Fibroblast of gingiva (primary cell): ENCODE measurements around the gene COX6A2.

ENCODE experiments used
- DNase-seq: peaks from one replicate; pipeline ENCODE4 v3.0.0-alpha.2; 2011; ENCODE audit warnings: low read depth

Gene COX6A2

DNA sequence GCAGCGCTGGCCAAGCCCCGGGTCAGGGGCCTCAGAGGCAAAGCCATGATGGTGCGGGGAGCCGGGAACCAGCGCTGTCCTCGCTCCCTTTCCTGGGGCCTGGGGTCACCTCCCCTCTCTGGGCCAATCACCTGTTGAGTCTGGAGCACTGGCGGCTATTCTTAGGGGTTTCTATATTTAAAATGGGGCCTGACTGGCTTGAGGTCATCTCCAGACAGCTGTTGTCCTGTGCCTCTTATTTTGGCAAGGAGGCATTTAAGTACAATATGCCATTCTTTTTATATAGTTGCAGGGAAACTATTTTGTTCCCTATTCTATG, at the start of gene COX6A2:
Gene COX6A2, minus strand, starts transcription at position 82 of the 319 bp plus-strand sequence. Its CDS starts 35 bp downstream, at position 47.
- no peak for DNase-seq

DNA sequence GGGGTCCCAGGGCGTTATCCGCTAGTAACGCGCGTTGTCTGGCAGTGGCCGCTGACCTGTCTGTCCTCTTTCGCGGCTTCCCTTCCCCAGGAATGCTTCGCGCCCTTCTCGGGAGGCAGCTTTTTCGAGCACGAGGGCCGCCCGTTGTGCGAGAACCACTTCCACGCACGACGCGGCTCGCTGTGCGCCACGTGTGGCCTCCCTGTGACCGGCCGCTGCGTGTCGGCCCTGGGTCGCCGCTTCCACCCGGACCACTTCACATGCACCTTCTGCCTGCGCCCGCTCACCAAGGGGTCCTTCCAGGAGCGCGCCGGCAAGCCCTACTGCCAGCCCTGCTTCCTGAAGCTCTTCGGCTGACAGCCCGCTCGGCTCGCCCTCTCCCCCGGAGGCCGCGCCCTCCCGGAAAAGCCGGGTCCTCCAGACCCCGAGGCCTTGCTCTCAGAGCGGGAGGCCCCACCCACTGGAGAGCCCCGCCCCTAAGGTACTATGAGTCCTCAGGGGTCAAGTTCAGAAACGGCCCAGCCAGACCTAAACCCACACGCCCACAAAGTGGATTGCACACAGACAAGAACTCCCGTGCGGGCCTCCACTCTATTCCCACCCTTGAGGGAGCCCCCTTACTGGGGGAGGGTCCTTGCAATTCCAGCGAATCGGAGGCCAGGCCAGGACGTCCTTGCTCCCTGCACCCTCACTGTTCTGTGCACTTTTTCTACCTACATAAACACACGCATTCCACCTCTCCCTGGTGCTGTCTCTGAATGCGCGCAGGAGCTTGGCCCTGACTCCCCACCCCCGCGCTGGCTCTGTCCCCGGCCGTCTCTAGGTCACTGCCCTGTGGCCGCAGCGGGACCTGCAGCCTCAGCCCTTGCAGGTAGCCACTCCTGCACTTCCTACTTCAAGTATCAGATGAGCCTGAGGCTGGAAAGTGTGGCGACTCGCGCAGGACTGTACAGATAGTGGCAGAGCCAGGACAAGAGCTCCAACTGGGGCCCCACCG, 49.4 kb upstream of the COX6A2 start:
- no peak for DNase-seq

DNA sequence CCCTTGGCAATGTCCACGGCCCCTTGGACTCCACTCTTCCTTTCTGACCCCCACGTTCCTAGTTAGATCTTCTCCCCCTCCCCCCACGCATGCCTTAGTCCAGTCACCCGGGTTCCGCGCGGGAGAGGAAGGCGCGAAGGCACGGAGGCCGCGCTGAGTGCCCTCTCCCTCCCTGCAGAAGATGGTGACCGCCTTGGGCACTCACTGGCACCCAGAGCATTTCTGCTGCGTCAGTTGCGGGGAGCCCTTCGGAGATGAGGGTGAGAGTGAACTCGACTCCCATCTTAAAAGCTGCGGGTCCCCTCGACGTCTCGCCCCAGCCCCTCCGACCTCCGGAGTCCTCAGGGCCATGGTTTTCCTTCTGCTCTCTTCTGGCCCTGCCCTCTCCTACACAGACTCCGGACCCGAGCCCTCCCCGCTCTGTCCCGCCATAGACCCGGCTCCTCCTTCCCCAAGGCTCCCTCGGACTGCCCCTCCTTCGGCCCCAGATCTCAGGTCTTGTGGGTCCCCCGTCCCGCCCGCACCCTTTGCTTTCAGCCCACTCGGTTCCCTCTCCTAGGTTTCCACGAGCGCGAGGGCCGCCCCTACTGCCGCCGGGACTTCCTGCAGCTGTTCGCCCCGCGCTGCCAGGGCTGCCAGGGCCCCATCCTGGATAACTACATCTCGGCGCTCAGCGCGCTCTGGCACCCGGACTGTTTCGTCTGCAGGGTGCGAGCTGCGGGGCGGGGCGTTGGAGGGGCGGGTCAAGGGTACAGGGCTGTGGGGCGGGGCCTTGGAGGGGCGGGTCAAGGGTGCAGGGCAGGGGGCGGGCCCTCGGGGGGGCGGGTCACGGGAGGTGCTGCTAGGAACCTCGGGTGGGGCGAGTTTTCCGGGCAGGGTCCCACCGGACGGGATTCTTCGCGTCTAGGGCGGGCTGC, 48.4 kb upstream of the COX6A2 start:
- DNase-seq = no peak

DNA sequence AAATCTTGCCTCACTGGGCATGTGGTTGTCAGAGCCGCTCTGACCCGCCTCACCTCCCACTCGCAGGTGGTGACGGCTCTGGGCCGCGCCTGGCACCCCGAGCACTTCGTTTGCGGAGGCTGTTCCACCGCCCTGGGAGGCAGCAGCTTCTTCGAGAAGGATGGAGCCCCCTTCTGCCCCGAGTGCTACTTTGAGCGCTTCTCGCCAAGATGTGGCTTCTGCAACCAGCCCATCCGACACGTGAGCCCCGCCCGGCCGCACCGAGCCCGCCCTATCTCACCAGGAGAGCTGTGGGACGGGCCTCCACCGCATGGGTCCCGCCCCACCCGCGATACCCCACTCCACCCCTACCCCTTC, 47.8 kb upstream of the COX6A2 start:
- no peak for DNase-seq

DNA sequence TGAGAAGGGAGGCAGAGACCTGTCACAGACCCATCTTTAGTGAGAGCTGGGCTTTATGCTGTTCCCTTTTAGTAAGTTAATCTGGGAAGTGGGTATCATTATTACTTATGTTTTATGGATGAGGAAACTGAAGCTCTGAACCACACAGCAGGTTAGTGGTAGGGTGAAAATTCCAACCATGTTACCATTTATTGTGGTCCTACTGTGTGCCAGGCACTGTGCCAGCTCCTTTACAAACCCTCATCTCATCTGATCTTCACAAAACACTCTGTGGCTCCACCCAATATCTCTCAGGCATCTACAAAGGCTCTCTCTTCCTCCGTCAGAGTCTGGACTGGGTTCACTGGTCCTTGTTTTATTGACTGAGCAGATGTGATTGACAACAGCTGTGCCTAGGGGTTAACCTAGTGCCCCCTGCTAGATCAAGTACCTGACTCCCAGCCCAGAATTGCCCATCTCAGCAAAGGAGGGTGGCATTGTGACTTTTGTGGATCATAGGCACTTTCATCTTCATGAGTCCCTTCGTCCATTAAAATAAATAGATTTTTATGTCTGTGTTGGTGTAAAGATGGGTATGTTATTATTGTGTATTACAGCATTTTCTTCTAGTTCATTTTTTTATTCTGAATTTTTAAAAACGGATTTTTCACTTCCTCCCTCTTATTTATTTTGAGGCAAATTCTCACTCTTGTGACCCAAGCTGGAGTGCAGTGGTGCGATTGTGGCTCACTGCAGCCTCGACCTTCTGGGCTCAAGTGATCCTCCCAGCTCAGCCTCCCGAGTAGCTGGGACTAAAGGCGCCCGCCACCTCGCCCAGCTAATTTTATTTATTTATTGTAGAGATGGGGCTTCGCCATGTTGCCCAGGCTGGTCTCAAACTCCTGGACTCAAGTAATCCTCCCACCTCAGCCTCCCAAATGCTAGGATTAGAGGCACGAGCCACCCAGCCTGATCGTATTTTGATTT, 46.9 kb upstream of the COX6A2 start:
- DNase-seq = no peak

DNA sequence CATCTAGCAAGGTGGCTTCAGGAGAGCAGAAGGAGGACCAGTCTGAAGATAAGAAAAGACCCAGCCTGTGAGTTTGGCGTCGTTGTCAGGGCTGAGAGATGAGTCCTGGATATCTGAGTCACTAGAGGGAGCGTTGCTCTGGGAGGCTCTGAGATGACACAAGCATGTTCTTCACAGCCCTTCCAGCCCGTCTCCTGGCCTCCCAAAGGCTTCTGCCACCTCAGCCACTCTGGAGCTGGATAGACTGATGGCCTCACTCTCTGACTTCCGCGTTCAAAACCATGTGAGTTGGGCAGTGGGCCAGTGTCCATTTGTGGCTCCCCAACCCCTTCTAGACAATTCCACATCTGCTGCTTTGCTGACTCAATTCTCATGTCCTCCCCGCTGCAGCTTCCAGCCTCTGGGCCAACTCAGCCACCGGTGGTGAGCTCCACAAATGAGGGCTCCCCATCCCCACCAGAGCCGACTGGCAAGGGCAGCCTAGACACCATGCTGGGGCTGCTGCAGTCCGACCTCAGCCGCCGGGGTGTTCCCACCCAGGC, 46.1 kb upstream of the COX6A2 start:
- peak; percentile 53 for DNase-seq

DNA sequence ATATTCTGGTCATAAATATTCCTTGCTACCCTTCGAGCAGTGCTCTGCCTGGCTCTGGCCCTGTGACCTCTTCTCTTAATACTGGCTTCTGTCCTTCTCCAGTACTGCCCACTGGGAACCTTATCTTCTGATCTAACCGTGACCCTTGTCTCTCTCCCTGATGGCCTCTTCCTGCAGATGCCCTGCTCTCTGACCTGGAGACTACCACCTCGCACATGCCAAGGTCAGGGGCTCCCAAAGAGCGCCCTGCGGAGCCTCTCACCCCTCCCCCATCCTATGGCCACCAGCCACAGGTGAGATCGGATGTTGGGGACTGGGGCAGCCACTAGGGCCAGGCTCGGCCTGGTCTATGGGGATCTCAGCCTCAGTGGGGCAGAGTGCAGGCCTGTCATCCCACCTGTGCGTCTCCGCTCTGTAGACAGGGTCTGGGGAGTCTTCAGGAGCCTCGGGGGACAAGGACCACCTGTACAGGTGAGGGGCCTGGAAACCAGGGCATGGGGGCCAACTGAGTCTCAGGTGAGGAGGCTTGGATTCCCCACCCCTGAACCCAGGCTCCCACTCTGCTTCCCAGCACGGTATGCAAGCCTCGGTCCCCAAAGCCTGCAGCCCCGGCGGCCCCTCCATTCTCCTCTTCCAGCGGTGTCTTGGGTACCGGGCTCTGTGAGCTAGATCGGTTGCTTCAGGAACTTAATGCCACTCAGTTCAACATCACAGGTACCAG, 45.3 kb upstream of the COX6A2 start:
- DNase-seq = no peak

DNA sequence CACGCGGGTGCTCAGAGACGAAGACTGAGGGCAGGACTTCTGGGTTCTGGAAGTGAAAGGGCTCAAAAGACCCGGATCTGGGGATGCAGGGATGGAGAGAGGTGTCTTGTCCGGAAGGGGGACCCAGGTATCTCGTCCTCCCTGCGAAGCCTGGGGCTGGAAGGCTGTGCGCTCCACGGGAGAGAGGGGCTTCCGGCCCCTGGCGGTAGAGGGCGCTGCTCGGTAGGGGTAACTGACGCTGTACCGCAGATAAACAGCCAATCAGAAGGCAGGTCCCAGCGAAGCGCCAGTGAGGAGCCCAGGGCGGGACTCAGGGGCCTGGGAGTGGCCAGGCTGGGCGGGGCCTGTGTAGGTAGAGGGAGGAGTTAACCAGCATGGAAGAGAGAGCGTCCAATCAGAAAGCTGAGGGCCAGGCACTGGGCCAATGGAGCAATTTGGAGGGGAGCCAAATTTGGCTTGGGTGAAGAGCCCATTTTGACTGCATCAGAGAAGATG, 44.6 kb upstream of the COX6A2 start:
- peak; percentile 92 for DNase-seq

DNA sequence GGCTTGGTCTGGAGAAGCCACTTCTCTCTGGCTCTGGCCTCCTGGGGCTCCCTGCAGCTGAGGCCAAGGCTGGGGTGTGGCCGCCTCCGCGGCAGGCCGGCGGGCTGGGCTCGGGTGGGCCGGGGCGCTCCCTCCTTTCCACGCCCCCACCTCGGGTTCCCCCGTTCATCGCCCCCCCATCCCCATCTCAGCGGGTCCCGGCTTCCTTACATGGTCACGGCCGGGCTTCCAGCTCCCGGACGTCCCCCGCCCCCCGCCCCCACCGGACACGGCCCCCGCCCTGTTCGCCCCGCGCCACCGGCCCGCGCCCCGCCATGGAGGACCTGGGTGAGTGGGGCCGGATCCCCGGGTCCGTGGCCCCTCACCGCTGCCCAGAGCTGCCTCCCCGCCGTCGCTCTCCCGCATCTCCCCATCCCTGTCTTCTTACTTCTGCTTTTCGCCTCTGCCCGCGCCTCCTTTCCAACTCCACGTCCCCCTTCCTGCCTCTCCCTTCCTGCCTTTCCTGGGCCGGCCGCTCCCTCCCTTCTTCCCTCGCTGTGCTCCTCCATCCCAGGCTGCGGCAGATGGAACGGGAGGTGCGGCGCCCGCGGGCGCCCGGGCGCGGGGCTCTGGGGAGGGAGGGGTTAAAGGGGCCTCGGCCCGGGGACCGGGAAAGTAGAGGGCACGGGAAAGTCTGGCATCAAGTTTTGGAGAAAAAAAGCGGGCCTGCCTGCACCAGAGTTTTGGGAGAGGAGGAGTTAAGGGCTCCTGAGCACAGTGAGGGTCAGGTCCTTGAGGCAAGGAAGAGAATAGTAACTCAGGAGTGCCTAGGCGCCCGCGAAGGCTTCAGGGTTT, 43.9 kb upstream of the COX6A2 start, which contains the start of gene TGFB1I1:
Gene TGFB1I1, plus strand, starts transcription at position 278 of the 834 bp plus-strand sequence. Its CDS starts 37 bp downstream, at position 315.
- DNase-seq = peak; percentile 87

DNA sequence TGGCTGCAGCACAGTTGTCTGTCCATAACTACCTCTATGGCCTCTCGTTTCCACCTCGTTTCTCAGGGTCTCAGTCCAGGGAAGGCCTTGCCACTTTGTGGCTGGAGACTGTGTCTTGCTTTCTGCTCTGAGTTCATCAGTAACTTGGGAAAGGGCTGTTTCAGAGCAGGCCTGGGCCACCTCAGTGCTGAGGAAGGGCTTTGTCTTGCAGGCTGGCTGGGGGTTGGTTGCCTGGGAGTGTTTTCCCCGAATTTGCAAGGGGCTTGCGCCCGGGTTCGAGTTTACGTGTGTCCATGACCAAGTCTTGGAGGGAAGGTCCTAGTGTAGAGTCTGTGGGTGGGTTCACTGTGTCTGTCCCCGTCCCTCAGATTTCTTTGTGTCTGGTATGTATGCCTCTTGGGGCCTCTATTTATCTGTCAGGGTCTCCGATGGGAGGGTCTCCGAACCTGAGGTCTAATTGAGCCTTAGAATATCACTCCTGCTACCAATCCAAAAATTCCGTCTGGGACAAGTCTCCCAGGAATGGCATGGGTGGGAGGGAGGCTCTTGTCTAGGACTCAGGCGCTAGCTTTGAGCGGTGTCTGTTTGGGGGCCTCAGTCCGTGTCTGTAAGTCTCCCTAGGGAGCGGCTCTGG, 43.2 kb upstream of the COX6A2 start:
- DNase-seq = no peak

DNA sequence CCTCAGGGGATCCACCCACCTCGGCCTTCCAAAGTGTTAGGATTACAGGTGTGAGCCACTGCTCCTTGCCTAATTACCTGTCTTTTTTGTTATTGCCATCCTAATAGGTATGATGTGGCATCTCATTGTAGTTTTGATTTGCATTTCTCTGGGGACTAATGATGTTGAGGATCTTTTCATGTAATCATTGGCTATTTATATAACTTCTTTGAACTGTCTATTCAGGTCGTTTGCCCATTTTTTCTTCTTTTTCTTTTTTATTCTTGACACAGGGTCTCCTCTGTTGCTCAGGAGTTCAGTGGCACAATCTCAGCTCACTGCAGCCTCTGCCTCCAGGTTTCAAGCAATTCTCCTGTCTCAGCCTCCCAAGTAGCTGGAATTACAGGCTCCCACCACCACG, 42.5 kb upstream of the COX6A2 start:
- DNase-seq = no peak

DNA sequence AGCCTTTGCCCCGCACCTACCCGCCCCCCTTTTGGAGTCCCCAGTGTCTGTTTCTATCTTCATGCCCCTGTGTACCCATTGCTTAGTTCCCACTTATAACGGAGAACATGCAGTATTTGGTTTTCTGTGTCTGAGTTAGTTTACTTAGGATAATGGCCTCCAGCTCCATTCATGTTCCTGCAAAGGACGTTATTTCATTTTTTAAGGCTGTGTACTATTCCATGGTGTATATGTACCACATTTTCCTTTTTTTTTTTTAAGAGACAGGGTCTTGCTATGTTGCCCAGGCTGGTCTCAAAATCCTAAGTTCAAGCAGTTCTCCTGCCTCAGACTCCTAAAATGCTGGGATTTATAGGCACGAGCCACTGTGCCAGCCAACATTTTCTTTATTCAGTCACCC, 39.7 kb upstream of the COX6A2 start:
- DNase-seq = no peak

DNA sequence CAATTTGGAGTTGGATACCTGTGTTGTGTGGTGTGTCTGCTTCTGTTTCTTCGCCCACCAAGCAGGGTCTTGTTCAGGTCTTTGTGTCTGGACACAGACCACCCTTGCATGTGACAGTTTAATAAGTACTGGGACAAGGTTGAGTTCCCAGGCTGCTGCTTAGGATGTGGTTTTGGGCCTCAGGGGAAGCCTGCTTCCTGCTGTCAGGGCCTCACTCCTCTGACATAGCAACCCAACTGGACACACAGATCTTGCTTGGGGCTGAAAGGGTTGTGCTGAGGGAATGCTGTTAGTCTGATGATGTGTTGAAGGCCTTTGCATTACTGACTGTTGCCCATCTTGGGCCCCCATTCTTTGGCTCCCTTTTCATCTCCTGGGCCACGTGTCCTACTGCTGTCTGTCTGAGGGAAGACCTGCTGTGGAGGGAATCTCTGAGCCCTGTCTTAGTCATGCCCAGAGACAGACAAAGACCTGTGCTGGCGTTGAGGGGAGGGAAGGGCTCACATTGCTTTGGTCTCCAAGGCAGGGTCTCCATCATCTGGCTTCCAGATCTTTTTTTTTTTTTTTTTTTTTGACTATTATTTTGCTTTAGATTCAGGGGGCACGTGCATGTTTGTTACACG, 39.1 kb upstream of the COX6A2 start:
- DNase-seq = no peak

DNA sequence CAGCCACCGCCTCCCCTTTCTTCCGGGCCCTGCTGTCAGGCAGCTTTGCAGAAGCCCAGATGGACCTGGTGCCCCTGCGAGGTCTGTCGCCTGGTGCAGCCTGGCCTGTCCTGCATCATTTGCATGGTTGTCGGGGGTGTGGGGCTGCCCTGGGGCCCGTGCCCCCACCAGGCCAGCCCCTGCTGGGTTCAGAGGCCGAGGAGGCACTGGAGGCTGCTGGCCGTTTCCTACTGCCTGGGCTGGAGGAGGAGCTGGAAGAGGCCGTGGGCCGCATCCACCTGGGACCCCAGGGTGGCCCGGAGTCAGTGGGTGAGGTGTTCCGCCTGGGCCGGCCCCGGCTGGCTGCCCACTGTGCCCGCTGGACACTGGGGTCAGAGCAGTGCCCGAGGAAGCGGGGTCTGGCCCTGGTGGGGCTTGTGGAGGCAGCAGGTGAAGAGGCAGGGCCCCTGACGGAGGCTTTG, 38.3 kb upstream of the COX6A2 start:
- no peak for DNase-seq

DNA sequence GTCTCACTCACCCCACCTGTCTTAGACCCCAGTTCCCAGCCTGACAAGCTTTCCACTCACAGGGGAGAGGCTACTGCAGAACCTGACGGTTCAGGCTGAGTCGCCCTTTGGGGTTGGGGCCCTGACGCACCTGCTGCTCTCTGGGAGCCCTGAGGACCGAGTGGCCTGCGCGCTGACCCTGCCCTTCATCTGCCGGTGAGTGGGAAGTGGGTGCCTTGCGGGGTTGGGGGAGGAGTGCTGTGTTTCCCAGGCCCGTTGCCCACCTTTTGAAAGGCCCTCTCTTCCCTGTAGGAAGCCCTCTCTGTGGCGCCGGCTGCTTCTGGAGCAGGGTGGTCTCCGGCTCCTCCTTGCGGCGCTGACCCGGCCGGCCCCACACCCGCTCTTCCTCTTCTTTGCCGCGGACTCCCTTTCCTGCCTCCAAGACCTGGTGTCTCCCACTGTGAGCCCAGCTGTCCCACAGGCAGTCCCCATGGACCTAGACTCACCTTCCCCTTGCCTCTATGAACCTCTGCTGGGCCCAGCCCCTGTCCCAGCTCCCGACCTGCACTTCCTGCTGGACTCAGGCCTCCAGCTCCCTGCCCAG, 37.7 kb upstream of the COX6A2 start:
- DNase-seq = no peak

DNA sequence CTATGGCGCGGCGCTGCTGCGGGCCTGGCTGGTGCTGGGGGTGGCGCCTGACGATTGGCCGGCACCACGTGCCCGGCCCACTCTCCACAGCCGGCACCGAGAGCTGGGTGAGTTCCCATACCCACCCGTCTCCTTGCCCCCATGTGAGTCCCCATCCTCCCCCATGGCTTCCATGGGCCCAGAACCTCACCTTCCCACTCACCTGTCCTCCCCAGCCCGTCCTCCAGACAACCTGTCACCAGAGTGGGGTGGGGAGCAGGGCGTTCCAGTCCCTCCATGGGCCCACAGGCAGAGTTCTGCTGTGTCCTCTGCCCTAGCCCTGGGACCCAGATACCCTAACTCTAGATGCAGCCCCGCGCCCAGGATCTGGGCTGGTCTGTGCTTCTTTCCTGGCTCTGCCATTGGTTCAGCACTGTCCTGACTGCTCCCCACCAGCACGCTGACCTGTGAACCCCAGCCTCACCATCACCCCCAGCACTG, 36.7 kb upstream of the COX6A2 start:
- no peak for DNase-seq

DNA sequence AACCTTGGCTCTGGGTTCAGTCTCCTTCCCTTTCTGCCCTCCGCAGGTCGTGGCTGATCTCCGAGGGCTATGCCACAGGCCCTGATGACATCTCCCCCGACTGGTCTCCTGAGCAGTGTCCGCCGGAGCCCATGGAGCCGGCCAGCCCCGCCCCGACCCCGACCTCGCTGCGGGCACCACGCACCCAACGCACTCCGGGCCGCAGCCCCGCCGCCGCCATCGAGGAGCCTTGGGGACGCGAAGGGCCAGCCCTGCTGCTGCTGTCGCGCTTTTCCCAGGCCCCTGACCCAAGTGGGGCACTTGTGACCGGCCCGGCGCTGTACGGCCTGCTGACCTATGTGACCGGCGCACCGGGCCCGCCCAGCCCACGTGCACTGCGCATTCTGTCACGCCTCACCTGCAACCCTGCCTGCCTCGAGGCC, 36.2 kb upstream of the COX6A2 start:
- DNase-seq = no peak
